Activated CD8-positive, alpha-beta T cell treated with anti-CD3 and anti-CD28 coated beads for 36 hours (primary cell): ENCODE data around the gene PITX1. TPM values are rescaled to one million over a fixed set of nuclear protein-coding genes. Genes with fewer than 3 reads are reported as not detected.

Source experiments
- ATAC-seq: fragments of 200-7000 bp; cut with Tn5 transposase; one replicate; pipeline ENCODE4 v1.10.0; 2021; ENCODE audit warnings: mild to moderate bottlenecking, moderate library complexity
- CTCF ChIA-PET: fragments of 350-600 bp; sonication (Branson Sonifier 250); formaldehyde crosslinking; loops from one replicate; lab custom pipeline; 2021; ENCODE audit warnings: antibody characterized with exemption; lab: Charles Lee
- POLR2A ChIA-PET: fragments of 350-600 bp; sonication (Branson Sonifier 250); formaldehyde crosslinking; loops from one replicate; lab custom pipeline; 2021; ENCODE audit warnings: antibody characterized with exemption; lab: Charles Lee
- DNase-seq: peaks from one replicate; pipeline ENCODE4 v3.0.0-alpha.2; 2020
- H3K27ac Mint-ChIP-seq: one replicate; pipeline ENCODE4 v1.8.0; 2021; ENCODE audit warnings: mild to moderate bottlenecking, mixed read lengths
- H3K27me3 Mint-ChIP-seq: one replicate; pipeline ENCODE4 v1.8.0; 2021; ENCODE audit warnings: mixed read lengths
- H3K36me3 Mint-ChIP-seq: one replicate; pipeline ENCODE4 v1.8.0; 2021; ENCODE audit warnings: low read depth, mixed read lengths
- H3K4me1 Mint-ChIP-seq: one replicate; pipeline ENCODE4 v1.8.0; 2021; ENCODE audit warnings: low read depth, mixed read lengths
- H3K4me3 Mint-ChIP-seq: one replicate; pipeline ENCODE4 v1.8.0; 2021; ENCODE audit warnings: mild to moderate bottlenecking, moderate library complexity, mixed read lengths
- H3K9me3 Mint-ChIP-seq: one replicate; pipeline ENCODE4 v1.8.0; 2021; ENCODE audit warnings: mixed read lengths
- intact Hi-C: fragments of 100-400 bp; cut with micrococcal nuclease; formaldehyde crosslinking; loops from one replicate; pipeline ENCODE4 v1.10.0; 2022
- total RNA-seq, 2 experiments: library from RNA; stranded (reverse); gene quantifications; one replicate each; pipeline ENCODE4 v1.2.3, GENCODE V29; 2021
- TF ChIP-seq, protein P1 (sequence below): fragments of 200-600 bp; IDR thresholded peaks from one replicate; pipeline ENCODE4 v1.8.0; 2022; ENCODE audit warnings: antibody characterized with exemption, mild to moderate bottlenecking

The PITX1 gene
- total RNA-seq, 2 experiments from 2014 or later: 0.20 to 0.31 TPM

DNA sequence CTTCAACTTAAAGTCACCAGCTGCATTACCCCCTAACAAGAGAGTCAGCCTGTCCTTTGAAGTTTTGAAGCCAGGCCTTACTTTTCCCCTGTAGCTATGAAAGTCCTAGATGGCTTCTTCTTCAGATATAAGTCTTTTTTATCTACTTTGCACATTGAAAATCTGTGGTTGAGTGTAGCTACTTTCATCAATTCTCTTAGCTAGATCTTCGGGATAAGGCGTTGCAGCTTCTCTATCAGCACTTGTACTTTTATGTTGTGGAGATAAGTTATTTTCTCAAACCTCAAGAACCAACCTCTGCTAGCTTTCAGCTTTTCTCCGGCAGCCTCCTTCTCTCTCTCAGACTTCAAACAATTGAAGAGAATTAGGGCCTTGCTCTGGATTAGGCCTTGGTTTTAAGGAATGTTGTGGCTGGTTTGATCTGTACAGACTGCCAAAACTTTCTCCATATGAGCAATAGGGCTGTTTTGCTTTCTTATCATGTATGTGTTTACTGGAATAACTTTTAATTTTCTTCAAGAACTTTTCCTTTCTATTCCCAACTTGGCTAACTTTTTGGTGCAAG, 44.7 kb downstream of the PITX1 start:
- CTCF ChIA-PET: no interaction called here
- ATAC-seq: no peak
- no peaks in the 10 kb centered on the region for H3K36me3 Mint-ChIP-seq
- POLR2A ChIA-PET: no interaction called here
- H3K27me3 Mint-ChIP-seq: peaks cover 2% of the 10 kb centered on the region
- H3K27ac Mint-ChIP-seq: no peak overlapping the region
- H3K4me1 Mint-ChIP-seq: no peaks in the 10 kb centered on the region
- H3K4me3 Mint-ChIP-seq: no peak overlapping the region
- DNase-seq: no peak
- H3K9me3 Mint-ChIP-seq: no peaks in the 10 kb centered on the region
- intact Hi-C loops: no loop called here
- TF ChIP-seq, protein P1, sequence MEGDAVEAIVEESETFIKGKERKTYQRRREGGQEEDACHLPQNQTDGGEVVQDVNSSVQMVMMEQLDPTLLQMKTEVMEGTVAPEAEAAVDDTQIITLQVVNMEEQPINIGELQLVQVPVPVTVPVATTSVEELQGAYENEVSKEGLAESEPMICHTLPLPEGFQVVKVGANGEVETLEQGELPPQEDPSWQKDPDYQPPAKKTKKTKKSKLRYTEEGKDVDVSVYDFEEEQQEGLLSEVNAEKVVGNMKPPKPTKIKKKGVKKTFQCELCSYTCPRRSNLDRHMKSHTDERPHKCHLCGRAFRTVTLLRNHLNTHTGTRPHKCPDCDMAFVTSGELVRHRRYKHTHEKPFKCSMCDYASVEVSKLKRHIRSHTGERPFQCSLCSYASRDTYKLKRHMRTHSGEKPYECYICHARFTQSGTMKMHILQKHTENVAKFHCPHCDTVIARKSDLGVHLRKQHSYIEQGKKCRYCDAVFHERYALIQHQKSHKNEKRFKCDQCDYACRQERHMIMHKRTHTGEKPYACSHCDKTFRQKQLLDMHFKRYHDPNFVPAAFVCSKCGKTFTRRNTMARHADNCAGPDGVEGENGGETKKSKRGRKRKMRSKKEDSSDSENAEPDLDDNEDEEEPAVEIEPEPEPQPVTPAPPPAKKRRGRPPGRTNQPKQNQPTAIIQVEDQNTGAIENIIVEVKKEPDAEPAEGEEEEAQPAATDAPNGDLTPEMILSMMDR: no peak

DNA sequence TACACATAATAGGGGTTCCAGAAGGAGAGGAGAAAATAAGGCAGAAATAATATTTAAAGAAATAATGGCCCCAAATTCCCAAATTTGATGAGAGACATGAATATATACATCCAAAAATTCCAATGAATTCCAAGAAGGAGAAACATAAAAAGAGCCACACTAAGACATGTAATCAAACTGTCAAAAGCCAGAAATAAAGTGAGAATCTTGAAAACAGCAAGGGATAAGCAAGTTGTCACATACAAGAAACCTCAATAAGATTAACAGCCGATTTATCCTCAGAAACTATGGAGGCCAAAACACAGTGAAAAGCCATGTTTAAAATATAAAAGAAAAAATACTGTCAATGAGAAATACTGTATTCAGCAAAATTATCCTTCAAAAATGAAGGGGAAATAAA, 51.8 kb downstream of the PITX1 start:
- Mint-ChIP-seq H3K9me3 (peaks cover 27% of the 10 kb centered on the region), H3K27me3 (peaks cover 4% of the 10 kb centered on the region), H3K36me3 (peaks cover 4% of the 10 kb centered on the region), H3K4me3 (no peak overlapping the region), H3K4me1 (no peaks in the 10 kb centered on the region), H3K27ac (no peak overlapping the region)
- ATAC-seq (no peak), DNase-seq (no peak)
- intact Hi-C loops: no loop called here
- TF ChIP-seq, protein P1: no peak
- ChIA-PET CTCF (no interaction called here), POLR2A (no interaction called here)

DNA sequence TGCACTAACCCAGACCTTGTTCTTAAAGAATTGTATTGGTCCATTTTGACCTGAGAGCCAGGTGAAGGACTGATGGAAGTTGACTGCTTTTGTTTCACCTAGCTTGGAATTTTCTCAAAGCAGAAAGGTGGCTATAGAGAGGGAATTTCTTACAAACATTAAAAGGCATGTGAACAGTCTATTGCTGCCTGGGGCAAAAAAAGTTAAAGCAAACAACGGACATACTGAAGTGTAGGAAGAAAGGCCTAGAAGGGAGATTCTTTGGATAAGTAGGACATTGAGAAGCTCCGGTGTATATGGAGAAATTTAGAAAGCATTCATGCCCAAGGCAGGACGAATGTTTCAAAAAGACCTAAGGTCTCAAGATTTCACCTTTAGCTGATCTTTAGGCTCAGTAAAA, 54.6 kb downstream of the PITX1 start:
- Mint-ChIP-seq H3K27me3 (peaks cover 3% of the 10 kb centered on the region), H3K9me3 (peaks cover 34% of the 10 kb centered on the region), H3K4me1 (no peaks in the 10 kb centered on the region), H3K36me3 (peaks cover 18% of the 10 kb centered on the region), H3K4me3 (no peak overlapping the region), H3K27ac (no peak overlapping the region)
- CTCF ChIA-PET: no interaction called here
- TF ChIP-seq, protein P1: no peak
- ATAC-seq (no peak), DNase-seq (no peak)
- POLR2A ChIA-PET: no interaction called here
- intact Hi-C loops: no loop called here

Other genes starting within 250 kb of the PITX1 start
- 10 to 100 TPM; 24.4 to 25.3 TPM for gene C5orf24, start 188.3 kb downstream of the PITX1 start, total RNA-seq
- 10 to 100 TPM; 17.1 to 26.7 TPM for gene TXNDC15, start 159.9 kb downstream of the PITX1 start, total RNA-seq
- 1 to 10 TPM; 8.1 to 8.8 TPM for gene PCBD2, start 129.1 kb downstream of the PITX1 start, total RNA-seq
- under 1 TPM; 0.31 to 0.32 TPM for gene CATSPER3, start 66.3 kb downstream of the PITX1 start, total RNA-seq